H54 (cell line): ENCODE results near the gene DDT.
"Not testable (repeated sequence)": the region's sequence is repeated elsewhere in the genome, so short reads cannot be mapped to it uniquely, and the experiment has no call there.

ENCODE experiments used
- DNase-seq: peaks from one replicate; pipeline ENCODE4 v3.0.0; 2011; ENCODE audit warnings: low spot score, mixed read lengths; ENCODE audit not compliant: insufficient read length
- FAIRE-seq: peaks from 3 replicates; lab custom pipeline; 2011; peaks lifted over from hg19 to GRCh38; lab: Jason Lieb, UNC
- POLR2A ChIP-seq: IDR thresholded peaks from 2 replicates; pipeline ENCODE4 v1.6.1; 2011; ENCODE audit warnings: low read depth, mild to moderate bottlenecking, low read length

The DDT gene

GRCh38 chr22:23974345-23974744, at the start of gene DDT:
Gene DDT (minus strand): TSS chr22:23974441. CDS start chr22:23974414, 27 bp downstream.
- FAIRE-seq: peak; percentile 90
- DNase-seq: not testable (repeated sequence)

GRCh38 chr22:24023204-24023789, 49.1 kb upstream of the DDT start:
- DNase-seq (no peak), FAIRE-seq (no peak)
- TF ChIP-seq POLR2A: no peak

DNA sequence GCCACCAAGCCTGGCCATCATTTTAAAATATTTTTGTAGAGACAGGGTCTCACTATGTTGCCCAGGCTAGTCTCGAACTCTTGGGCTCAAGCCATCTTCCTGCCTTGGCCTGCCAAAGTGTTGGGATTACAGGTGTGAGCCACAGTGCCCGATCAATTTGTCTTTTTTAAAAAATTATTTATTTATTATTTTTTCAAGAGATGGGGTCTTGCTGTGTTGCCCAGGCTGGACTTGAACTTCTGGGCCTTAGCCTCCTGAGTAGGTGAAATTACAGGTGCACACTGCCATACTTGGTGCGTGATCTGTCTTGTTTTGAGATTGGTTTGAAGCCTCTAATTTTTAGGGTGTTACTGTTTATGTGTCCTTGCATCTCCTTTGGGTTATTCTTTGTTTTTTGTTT, 47.1 kb upstream of the DDT start:
- no peak for TF ChIP-seq POLR2A
- FAIRE-seq: no peak
- no peak for DNase-seq

- no peak for TF ChIP-seq POLR2A
- no peak for DNase-seq
- FAIRE-seq: no peak
Measured at GRCh38 chr22:24016156-24016555, 41.9 kb upstream of the DDT start.

- DNase-seq (no peak), FAIRE-seq (no peak)
- TF ChIP-seq POLR2A: no peak
Measured at GRCh38 chr22:24011735-24012068, 37.5 kb upstream of the DDT start.

- FAIRE-seq: no peak
- DNase-seq: no peak
- no peak for TF ChIP-seq POLR2A
Measured at GRCh38 chr22:24010018-24010391, 35.8 kb upstream of the DDT start.

- no peak for TF ChIP-seq POLR2A
- FAIRE-seq: no peak
- DNase-seq: no peak
Measured at GRCh38 chr22:24009227-24010017, 35.2 kb upstream of the DDT start.

GRCh38 chr22:24008381-24009226, 34.4 kb upstream of the DDT start:
- no peak for TF ChIP-seq POLR2A
- FAIRE-seq: no peak

GRCh38 chr22:24008022-24008283, 33.7 kb upstream of the DDT start:
- DNase-seq (no peak), FAIRE-seq (no peak)
- TF ChIP-seq POLR2A: no peak

More at GRCh38 chr22:24008381-24009226, 34.4 kb upstream of the DDT start:
- DNase-seq: no peak

DNA sequence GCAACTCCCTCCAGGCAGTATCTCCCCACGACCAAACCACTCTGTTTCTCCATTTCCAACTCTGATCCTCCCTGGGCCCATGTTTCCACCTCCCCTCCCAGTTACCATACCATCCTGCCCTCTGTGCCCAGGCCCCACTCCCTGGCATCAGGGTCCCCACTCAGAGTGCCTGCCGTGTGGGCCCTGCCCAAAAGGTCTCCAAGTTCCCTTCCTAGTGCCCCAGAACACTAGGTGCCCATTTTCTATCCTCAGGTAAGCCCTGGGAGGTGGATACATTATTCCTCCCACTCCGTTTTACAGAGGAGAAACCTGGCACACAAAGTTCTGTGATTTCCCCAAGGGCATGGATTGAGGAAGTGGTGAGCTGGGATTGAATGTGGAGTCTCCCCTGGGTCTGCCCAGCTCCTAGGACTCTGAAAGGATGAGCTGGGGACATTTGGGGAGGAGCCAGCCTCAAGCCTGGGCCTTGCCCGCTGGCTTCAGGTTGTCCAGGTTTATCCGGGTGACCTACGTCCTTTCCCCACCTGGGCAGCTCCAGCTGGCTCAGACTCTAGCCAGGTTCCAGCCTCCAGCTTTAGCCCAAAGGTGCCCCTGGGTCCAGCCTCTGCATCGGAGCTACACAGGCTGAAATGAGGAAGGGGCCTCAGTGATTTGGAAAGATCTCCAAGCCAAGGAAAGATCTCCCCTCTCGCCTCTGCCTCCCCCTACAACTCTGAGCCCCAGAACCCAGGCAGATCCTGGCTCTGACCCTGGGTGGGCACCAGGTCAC, 33.2 kb upstream of the DDT start:
- DNase-seq (no peak), FAIRE-seq (no peak)
- no peak for TF ChIP-seq POLR2A

DNA sequence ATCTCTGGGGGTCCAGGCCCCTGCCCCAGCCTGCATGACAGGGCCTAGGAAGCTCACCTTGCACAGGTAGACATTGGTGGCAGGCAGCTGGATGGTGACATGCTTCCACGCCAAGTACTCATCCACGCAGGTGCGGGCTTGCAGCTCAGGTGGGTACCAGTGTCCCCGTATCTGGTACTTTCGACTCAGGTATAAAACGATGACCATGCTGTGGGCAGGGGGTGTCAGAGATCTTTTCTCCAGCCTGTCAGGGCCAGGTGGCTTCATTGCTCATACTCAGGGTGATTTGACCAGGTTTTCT, 32.6 kb upstream of the DDT start:
- no peak for TF ChIP-seq POLR2A
- no peak for DNase-seq
- no peak for FAIRE-seq

DNA sequence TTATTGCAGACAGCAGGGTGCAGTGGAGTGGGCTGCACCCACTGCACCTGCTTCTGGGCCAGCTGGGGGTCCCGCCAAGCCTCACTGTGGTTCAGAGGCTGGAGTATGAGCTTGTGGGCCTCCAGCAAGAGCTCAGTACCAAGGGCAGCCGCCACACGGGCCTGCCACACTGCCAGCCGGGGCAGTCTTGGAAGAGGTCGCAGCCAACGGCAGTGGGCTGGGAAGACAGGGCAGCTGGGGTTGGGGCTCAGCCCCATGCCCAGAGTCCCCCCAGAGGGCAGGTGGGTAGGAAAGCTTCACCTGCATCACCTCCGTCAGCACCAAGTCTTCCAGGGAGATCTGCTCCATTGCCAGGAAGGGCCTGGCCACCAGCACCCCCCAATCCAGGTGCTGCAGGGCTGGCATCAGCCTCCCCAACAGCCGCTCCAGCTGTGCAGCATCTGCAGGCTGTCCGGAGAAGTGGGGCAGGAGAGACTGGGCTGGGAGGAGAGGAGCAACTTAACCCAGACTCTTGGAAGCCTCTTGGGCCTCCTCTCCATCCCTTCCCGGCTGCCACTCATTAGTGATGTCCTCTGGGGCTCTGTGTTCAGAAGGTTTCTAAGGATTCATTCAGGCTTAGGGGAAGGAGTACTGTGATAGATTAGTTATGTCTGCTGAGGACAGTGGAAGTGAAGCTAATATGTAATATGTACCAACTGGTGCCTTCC, 32.1 kb upstream of the DDT start:
- no peak for TF ChIP-seq POLR2A
- FAIRE-seq (no peak), DNase-seq (no peak)

DNA sequence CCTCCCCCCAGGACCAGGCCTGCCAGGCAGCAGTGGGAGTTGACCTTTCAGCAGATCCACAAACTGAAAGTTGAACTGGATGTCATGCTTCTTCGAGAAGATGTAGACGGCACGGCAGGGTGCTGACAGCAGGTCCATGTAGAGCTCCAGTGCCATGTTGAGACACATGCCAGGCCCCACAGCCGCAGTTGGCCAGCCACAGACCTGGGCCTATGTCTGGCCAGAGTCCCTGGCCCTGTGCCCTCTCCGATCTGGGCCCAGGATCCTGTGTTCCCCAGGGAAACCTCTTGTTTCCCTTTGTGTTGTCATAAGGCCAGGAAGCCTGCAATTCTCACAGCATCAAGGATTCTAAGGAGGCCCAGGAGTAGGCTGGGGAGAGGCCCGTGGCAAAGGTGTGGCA, 31.0 kb upstream of the DDT start, which contains the start of gene GSTT4:
GSTT4 (minus strand) TSS at position 253 of the 400 bp plus-strand sequence; CDS start at position 156, 97 bp downstream.
- no peak for FAIRE-seq
- DNase-seq: no peak
- no peak for TF ChIP-seq POLR2A
